GM21367 (cell line): Measurements from ENCODE around the gene ABLIM1.

Experiments
- ATAC-seq: cut with Tn5 transposase; IDR thresholded peaks from one replicate; pipeline ENCODE4 v1.9.1; 2021; ENCODE audit not compliant: unreplicated experiment

The ABLIM1 gene

DNA sequence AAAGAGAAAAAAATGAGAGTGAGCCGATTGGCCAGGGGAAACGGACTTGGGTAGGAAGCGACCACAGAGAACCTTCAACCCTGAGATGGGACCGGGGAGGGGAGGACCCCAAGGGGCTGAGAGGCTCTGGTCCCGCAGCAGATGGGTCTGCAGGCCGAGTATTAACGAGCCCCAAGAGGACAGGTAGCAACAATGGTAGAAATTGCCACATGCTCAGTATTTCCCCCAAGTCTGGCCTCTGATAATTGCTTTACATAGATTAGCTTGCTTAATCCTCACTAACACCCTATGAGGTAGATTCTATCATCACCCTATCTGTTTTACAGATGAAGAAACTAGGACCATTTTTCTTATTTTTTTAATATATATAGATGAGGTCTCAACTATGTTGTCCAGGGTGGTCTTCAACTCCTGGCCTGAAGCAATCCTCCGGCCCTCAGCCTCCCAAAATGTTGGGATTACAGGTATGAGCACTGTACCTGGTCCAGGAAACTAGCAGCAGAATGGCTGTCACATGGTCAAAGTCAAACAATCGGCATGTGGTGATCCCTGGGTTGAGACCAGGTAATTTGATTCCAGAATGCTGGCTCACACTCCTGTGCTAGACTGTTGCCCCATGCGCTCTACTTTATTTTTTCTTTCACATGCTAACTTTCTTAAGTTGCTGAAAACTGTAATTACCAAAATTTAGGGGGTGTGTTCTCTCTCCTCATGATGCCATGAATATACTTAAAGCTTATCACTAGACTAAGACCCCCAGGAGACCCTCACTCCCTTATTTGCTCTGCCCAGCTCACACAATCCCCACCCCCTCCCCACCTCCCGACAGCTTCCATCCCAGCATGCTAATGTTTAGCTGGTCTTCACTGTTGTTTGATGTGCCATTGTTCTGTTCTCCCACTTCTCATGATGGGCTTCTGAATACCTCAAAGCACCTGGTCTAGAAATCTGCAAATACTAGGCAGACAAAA is 185.9 kb downstream of the ABLIM1 start:
- ATAC-seq = no peak

DNA sequence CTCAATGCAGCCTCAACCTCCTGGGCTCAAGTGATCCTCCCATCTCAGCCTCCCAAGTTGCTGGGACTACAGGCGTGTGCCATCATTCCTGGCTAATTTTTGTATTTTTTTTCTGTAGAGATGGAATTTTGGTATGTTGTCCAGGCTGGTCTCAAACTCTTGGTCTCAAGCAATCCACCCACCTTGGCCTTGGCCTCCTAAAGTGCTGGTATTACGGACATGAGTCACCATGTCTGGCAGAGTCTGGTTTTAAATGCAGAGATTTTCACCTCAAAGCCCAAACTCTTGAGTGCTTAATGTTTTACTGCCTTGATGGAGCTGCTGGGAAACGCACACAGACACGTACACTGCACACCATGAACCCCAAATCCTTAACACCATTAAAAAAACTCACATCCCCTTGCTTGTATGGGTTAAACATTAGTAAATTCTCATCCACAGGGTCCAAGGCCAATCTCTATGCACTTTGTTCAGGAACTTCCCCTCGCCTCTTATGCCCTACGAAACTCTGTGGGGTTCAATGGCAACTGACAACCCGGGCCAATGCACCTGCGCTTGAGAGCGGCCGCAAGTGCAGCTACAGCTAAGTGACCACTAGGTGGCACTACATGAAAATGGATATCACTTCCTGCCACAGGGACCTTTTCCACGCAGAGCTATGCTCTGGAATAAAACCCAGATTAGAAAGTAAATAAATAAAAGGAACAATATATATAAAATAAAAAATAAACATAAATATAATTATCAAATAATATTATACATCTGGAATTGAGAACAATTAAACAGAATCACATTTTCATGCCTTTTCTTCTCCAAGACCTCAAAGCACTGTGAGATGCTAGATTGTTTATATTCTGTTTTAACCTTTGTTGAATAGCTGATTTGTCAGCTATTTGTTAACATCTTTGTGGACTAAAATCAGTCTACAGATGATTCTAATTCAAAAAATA is 186.8 kb downstream of the ABLIM1 start:
- peak; percentile 92 for ATAC-seq

DNA sequence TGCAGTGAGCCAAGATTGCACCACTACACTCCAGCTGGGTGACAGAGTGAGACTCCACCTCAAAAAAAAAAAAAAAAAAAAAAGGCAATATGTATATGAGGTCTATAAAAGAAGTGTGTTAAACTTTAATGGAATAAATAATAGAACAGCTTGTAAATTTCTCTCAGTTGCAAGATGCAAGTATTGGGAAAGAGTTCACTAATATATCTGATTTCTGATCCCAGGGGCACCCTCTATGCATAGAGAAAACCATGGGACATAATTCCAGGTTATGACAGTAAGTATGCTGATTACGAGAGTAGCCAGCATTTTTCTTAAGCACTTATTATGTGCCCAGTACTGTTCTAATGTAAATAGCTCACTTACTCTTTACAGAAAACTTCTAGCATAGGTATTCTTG is 187.7 kb downstream of the ABLIM1 start:
- no peak for ATAC-seq

DNA sequence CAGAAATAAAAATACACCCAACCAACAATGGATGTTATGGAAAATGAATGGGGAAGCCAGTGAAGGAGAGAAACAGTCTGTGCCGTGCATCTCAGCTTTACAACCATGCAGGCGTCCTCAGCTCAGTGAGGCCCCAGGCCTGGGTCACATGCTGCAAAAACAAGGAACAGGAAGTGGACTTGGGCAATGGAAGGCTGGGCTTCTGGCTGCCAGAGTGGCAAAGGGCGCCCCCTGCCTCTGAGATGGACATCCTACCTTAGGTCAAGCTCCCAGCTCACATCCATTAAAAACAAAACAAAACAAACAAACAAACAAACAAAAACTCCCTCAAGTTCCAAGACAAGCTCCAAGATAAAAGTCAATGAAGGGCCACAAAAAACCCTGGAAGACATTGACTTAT is 199.1 kb downstream of the ABLIM1 start:
- ATAC-seq = no peak

DNA sequence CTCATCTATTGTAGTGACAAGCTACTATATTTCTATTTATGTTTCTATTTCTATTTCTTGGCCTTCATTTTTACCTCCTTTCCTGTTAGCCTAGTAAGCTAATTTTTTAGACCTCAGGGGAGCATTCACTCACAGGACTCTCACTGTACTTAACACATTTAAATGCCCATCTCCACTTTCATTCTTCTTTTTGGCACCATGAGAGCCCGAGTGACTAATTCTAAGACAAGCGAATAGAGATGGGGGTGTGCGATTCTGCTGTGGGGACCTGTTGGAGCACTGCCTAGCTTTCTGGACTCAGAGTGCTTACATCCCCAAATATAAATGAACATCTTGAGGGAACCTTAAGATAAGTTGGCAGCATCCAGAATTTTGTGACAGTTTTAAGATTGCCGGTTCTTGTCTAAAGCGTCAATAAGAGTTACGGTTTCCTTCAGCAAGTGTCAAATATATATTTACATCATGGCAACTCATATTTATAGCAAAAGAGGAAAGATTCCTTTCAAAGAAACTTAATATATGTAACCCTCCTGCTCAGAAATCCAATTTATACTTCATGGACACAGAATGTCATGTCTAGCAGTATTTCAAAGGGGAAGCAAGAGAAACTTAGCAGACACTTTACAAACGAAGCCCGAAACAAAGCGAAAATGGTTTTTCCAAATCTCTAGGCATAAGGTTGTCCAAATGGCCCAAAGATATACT is 199.7 kb downstream of the ABLIM1 start:
- no peak for ATAC-seq

DNA sequence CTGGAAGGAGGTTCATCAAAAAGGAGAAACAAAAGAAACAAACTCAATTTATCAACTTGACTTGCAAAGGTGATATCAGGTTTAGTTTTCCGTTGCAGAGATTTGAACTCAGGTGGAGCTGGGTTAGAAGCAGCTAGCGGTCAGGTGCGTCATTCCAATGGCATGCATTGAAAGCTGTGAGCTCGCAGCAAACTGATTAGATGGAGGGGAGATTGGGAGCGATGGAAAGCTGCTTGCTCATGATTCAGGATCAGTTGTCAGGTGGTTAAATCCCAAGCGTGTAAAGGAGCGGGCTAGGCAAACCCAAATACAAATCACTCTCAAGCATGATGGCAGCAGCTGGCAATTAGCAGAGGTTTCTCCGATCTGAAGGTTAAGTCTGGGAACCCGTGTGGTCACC is 204.5 kb downstream of the ABLIM1 start:
- no peak for ATAC-seq

DNA sequence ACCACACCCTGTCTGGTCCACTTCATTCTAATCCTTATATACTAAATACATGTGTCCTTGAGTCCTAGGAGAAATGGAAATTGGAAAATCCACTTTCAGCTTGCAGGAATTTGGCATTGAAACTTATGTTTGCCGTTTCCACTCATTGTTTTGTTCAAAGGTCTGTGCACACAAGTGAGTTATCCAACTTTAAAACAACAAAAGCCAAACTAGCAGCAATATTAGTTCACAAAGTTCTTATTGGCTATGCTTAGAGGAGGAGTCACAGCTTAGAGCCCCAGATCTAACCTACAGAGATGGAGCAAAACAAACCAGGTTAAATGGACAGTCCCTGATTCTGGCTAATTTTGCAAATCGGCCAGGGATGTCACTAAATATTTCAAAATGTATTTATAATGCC is 209.2 kb downstream of the ABLIM1 start:
- ATAC-seq = no peak

DNA sequence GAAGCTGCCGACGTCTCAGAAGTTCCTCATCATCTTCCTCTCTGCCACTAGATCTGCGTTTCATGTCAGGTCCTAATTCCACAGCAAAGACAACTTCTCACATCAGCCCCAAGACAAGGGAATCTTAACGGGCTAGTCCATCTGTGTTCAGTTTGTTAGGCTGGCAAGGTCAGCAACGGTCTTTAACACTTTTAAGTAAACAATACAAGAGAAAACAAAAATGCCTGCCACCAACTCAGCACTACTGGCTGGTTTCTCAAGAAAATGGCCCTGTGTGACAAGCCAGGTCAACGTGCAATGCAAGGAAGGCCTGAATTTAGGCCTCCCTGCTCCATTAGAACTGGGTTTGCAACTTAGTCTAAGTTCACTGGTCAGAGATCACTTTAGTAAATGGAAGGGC is 212.7 kb downstream of the ABLIM1 start:
- ATAC-seq = no peak

DNA sequence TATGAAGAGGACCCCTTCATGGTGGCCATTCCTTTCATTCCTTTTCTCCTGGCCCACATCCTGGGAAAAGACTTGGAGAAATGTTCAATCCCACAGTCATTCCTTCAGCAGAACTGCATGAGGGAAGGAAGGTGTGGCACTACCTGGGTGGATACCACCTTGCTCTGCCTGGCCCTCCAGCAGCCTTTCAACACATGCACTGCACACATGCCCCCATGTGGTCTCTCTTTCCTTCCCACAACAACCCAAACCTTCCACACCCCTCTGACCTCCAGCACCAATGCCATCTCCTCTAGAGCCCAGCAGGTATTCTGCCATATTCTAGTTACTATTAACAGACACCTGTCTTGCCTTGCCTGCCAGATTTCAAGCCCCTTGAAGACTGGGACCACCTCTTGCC is 213.3 kb downstream of the ABLIM1 start:
- ATAC-seq = no peak

DNA sequence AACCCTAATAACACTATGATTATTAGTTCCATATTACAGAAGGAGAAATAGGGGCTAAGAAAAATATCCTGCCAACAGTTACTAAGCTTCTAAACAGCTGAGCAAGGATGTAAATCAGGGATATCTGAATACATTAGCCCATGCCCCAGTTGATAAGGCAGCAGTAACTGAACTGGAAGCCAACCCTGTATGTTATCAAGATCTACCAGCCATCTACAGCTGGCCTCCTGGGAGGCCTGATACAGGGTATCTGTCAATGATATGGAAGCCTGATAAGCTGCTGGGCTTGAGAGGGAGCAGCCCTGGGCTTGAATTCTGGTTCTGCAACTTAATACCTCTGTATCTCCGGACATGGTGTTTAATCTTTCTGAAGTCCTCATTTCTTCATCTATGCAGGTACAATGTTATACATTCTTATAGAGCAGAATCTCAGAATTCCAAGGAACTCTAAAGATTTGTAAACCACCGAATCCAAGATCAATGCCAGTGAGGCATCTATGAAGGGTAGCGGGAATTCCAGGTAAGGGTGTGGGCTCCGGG is 215.9 kb downstream of the ABLIM1 start:
- no peak for ATAC-seq

DNA sequence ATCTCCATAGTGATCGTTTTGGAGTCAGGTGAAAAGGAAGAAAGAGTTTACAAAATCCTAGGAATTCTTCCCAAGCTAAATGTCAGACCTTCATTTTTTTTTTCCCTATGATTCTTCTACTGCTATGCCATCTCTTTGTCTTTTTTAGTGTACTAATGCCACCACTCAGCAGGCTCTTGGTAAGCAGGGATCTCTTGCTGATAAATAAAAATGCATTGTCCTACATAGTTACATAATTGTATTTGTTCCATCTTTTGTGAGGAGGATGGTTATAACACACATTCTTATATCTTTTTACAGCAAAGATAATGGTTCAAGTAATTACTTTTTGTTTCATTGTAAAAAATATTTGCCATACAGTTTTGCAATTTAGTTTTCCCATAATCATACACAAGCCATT is 217.0 kb downstream of the ABLIM1 start:
- ATAC-seq = no peak

DNA sequence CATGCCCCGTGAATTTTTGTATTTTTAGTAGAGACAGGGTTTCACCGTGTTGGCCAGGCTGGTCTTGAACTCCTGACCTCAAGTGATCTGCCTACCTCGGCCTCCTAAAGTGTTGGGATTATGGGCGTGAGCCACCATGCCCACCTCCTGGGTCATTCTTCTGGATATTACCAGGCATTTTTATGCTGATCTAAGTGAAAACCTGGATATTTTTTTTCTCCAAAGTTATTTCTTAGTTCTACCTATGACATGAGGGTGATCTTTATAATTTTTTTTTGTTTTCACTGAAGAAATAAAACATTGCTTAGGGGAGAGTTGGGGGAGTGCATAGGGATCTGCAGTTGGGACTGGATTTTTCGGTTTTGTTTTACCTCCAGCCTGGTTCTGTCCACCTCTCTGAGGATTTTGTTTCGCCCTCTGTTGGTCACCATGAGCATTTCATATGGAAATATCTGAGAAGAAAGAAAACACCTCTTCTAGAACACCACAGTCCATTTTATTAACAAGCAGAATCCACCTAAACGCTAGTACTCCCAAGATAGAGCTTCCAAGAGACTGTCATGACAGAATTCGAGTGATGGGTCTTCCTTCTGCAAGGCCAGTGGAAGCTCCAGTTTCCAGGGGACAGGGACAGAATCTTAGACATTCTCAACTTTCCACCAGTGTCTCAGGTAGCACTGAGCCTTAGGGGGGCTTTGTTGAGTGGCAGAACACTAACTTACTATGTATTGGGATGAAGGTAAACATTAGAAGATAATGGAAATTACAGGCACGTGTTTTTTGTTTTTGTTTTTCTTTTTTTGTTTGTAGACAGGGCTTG is 220.4 kb downstream of the ABLIM1 start:
- ATAC-seq = no peak

DNA sequence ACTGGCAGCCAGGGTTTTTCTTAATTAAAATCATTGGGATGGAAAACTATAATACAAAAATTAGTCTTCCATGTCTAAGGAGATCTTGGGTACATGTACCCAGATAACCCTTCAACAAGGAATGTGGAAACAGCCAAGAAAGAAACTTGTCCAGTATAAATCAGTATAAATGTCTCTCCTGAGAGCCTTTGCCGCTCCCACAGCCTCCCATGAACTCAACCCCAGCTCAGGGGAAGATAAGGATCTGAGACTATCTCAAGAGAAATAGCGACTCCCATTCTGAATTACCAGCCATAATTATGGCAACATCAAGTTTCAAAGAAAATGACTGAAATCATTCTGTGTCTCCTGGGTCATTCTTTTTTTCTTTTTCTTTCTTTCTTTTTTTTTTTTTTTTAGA is 221.1 kb downstream of the ABLIM1 start:
- no peak for ATAC-seq

DNA sequence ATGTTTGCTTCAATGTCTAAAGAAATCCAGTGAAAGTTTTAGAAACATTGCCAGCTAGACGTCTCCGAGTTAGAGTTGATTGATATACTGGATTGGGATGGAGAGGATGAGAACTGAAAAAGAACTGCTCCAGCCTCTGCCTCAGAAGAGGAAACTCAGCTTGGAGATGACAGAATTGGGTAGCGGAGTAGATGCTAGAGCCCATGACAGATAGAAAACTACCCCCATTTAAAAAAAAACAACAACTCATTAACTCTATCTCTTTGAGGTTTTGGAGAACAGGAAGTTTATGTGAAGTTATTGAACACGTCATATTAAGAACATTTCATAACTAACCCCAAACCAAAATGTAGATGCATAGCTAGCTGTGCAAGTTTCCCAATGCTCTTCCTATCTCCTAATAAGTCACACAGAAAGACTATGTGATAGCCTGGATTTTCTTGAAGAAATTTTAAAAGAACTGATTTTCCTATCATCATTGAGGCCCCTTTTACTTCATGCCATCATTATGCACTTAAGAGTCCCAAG is 225.4 kb downstream of the ABLIM1 start:
- ATAC-seq = no peak

DNA sequence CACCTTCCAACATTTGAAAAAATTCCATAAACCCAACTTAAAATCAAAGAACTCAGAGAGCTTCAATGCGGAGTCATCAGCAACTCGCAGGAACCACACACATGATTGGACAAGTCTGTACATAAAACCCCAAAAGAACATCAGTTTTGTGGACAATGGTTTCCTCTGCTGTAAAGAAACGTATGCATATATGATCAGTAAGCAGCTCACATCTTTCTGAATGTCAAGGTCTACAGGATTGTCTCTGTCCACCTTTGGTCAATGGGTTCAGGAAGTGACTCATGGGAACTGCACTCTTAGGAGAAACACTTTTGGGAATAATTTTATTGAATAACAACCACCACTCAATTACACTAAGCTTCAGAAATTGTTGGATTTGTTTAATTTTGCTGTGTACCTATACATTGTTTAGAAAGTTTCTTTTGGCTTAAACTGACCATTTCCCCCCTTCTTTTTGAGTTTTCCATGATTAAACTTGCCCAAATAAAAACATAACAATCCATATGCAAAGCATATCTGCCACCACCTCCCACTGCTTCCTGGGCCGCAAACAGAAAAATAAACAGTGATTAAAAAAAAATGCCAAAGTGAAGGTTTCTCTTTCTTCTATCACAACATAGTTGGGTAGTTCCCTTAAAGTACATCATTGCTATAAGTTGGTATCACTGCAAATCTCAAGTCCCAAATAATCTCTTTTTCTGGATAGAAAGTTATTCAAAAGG is 226.5 kb downstream of the ABLIM1 start:
- no peak for ATAC-seq

DNA sequence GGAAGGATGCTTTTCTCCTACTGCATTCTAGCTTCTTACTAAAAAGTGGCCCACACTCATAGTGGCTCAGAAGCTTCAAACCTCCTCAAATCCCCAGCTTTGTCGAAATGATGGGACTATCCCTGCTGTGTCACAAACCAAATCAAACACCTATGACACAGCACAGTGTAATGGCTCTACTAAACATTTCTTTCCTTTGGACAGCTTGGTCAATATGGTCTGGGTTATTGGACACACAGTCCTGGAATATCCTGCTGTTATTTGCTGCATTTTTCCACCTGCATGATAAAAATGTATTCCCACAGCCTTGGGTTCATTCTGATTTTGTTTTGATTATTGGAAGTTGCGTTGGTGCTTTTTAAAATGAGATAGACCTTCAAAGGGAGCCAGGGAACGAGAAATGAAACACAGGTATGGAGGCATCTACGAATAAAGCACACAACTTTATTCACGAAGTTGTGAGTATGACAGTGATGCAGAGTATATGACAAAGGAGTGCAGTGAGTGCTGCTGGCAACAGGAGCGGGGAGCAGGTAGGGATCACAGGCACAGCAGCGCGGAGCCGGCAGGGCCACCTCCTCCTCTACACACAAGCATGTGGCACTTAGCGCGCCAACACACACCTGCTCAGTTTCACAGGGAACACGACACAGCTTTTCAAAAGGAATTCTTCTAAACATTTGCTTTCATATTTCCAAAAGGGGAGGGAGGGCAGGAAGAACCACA is 227.2 kb downstream of the ABLIM1 start:
- no peak for ATAC-seq

DNA sequence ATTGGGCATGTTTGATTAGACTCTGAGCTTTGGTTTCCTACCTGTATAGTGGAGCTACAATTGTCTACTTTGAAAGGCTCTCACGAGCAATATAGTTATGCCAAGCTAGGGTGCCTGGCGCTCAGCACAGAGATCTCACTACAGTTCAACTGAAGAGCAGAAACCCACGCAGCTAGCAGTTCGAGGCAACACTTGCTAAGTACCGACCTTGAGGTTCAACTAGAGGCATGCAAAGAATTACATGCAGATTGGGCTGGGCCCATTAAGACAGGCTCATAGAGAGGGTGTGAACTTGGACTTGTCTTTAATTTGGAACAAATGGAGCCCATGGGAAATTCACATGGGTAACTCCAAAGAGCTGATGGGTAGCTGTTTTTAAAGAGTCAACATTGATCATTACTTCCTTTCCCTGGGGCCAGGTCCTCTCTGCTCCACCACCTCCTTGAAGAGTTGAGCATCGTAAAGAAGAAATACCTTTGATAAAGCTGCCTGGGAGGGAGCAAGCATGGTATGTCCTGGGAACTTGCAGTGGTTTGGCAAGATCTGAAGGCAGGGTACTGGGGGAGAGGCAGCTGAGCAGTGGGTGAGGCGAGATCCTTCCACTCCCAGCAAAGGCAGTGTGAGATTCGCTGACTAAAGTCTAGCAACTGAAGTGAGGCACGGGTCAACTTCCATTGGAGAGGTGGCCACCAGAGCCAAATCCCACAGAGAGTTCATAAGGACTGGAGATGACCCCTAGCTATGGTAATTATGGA is 228.3 kb downstream of the ABLIM1 start:
- ATAC-seq = no peak
